Stimulated activated naive B cell treated with anti-CD40 and anti-IgM and Interleukin-4, amounts not matched to agents 10 μg/mL and 1 μg/mL and 100 μg/mL, for 72 hours (primary cell): ENCODE results near the gene SLC7A14.

Experiments
- ATAC-seq, 2 donors: fragments of 150-1000 bp; cut with Tn5 transposase; replicated peaks; 2 replicates each; pipeline ENCODE4 v1.10.0; 2021; ENCODE audit warnings: moderate library complexity in 1 of 2
- DNase-seq: peaks from one replicate; pipeline ENCODE4 v3.0.0; 2021
- H3K27ac Mint-ChIP-seq: one replicate; pipeline ENCODE4 v1.8.0; 2022; ENCODE audit warnings: mild to moderate bottlenecking, mixed read lengths
- H3K27me3 Mint-ChIP-seq, 2 donors: one replicate each; pipeline ENCODE4 v1.8.0; 2022; ENCODE audit warnings: mixed read lengths in 2 of 2
- H3K36me3 Mint-ChIP-seq, 2 donors: one replicate each; pipeline ENCODE4 v1.8.0; 2022; ENCODE audit warnings: mixed read lengths in 2 of 2, mild to moderate bottlenecking in 1 of 2
- H3K4me1 Mint-ChIP-seq, 2 donors: one replicate each; pipeline ENCODE4 v1.8.0; 2022; ENCODE audit warnings: mixed read lengths in 2 of 2, mild to moderate bottlenecking in 1 of 2
- H3K4me3 Mint-ChIP-seq, 2 donors: one replicate each; pipeline ENCODE4 v1.8.0; 2022; ENCODE audit warnings: mild to moderate bottlenecking in 2 of 2, mixed read lengths in 2 of 2, moderate library complexity in 1 of 2
- H3K9me3 Mint-ChIP-seq, 2 donors: one replicate each; pipeline ENCODE4 v1.8.0; 2022; ENCODE audit warnings: mixed read lengths in 2 of 2, mild to moderate bottlenecking in 1 of 2

The SLC7A14 gene

DNA sequence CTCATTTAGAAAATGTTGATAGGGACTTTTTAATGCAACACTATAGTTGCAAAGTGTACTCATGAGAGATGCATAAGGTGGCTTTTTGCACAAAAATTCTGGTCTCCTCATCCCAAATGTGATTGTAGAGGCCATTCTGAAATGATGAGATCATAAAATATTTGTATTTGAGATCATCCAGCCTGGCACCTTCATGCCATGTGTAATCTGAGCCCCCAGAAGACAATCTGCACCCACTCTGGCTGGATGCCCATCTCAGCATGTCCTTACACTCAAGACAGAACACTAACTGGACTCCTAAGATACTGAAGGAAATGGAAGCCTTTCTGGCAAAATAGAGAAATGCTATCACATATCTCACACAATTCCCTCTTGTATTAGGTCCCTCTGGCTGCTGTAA lies 49.2 kb downstream of the SLC7A14 start:
- H3K9me3 Mint-ChIP-seq = no peaks in the 10 kb centered on the region
- no peak for ATAC-seq
- no peaks in the 10 kb centered on the region for H3K4me1 Mint-ChIP-seq
- no peak overlapping the region for H3K4me3 Mint-ChIP-seq
- DNase-seq = no peak
- H3K27ac Mint-ChIP-seq = no peak overlapping the region
- H3K27me3 Mint-ChIP-seq = peaks cover 17 to 31% of the 10 kb centered on the region in 2 donors
- H3K36me3 Mint-ChIP-seq = no peaks in the 10 kb centered on the region

DNA sequence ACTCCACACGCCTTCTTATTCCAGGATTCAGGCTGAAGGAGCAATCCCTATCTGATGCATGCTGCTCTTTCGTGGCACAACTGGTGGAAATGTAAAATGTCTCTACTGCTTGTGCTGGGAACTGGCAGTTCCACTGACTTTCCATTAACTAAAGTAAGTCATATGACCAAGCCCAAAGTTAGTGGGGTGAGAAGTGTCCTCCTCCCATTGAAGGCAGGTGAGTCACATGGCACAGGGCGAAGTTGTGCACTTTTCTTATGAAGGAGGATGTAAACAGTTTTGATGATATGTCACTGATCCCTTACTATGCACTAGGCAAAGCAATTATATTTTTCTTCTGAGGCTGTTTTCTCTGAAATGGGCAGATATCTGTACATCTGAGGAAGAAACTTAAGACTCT lies 51.6 kb downstream of the SLC7A14 start:
- ATAC-seq (no peak), DNase-seq (no peak)
- H3K4me3 Mint-ChIP-seq = no peak overlapping the region
- H3K27me3 Mint-ChIP-seq = peaks cover 24 to 38% of the 10 kb centered on the region in 2 donors
- H3K36me3 Mint-ChIP-seq = no peaks in the 10 kb centered on the region
- no peak overlapping the region for H3K27ac Mint-ChIP-seq
- no peaks in the 10 kb centered on the region for H3K9me3 Mint-ChIP-seq
- H3K4me1 Mint-ChIP-seq = no peaks in the 10 kb centered on the region

DNA sequence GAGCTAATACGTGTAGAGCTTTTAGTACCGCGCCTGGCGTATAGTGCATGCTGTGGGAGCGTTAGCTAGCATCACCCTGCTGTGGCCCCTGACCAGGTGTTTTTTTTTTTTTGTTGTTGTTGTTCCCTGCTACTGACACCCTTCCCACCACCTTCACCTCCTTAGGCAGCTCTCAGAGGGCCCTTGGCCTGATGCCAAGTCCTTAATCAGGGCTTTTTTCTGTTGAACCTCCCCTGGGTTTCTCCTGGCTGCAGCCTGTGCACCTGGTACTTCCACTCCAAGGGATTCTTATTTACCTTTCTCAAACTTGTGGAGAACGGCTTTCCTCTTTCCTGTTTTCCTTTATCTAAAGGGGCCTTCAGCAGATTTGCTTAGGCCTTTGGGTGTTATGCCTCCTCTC lies 53.3 kb downstream of the SLC7A14 start:
- Mint-ChIP-seq H3K9me3 (no peaks in the 10 kb centered on the region), H3K4me3 (no peak overlapping the region), H3K27me3 (peaks cover 15 to 30% of the 10 kb centered on the region in 2 donors), H3K4me1 (no peaks in the 10 kb centered on the region), H3K27ac (no peak overlapping the region), H3K36me3 (no peaks in the 10 kb centered on the region)
- DNase-seq (no peak), ATAC-seq (no peak)

DNA sequence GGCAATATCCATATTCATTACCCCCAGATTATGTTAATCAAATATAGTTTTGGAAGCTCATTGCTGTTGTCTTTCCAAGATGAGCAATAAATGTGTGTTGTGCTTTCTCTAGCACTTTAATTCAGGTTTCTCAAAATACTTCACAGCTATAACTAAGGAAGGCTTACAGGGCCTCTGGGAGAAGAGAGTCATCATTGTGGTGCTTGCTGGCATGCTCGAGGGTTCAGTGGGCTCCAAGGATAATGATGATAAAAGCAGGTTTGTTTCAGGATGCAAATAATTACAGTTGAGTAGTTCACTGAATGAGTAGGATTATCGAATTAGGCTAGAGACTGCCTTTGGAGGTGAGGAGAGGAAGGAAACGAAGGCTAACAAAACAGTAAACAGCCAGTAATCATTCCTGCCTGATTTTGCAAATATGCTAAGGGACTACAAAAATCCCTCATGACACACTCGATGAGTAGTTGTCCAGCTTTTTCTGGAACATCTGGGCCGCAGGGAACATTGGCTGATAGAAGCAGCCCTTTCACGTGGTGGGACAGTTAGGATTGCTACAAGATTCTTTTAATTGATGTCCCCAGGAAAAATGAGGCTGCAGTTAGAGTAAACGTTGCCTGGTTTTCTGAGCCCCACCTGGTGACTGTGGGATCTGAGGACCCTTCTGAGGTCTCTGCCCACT lies 54.1 kb downstream of the SLC7A14 start:
- DNase-seq (no peak), ATAC-seq (no peak)
- Mint-ChIP-seq H3K36me3 (no peaks in the 10 kb centered on the region), H3K4me3 (no peak overlapping the region), H3K27ac (no peak overlapping the region), H3K9me3 (no peaks in the 10 kb centered on the region), H3K27me3 (peaks cover 9 to 24% of the 10 kb centered on the region in 2 donors), H3K4me1 (no peaks in the 10 kb centered on the region)

DNA sequence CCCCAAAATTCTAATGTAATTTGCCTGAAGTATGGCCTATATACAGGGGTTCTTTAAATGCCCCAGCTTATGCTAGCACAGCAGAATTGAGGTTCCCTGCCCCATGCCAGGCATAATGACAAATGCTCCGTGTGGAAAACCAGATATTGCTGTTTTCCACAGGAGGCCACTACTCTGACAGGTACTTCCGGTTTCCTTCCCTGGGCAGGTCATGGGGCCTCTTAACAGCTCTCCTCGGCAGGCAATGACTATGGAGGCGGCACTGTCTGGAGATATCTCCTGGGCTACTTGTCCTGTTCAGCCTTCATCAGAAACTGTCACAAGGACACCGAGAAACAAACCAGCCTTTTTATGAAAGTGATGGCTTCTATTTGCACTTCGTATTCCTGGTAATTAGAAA lies 54.8 kb downstream of the SLC7A14 start:
- Mint-ChIP-seq H3K27ac (no peak overlapping the region), H3K9me3 (no peaks in the 10 kb centered on the region), H3K27me3 (peaks cover 9 to 23% of the 10 kb centered on the region in 2 donors), H3K4me1 (no peaks in the 10 kb centered on the region), H3K4me3 (no peak overlapping the region), H3K36me3 (no peaks in the 10 kb centered on the region)
- DNase-seq (no peak), ATAC-seq (no peak)

DNA sequence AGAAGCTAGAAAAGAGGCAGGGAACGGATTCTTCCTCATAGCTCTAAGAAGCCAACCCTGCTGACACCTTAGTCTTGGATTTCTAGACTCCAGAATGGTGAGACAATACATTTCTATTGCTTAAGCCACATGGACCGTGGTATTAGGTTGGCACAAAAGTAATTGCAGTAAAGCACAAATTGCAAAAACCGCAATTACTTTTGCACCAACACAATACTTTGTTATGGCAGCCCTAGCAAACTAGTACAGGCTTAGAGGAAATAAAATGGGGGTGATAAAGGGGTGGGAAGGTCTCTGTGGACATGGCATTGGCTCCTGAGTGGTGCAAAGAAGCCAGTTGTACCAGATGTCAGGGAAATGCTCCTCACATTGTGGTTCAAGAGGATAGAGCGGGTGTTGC lies 56.0 kb downstream of the SLC7A14 start:
- ATAC-seq (no peak), DNase-seq (no peak)
- Mint-ChIP-seq H3K36me3 (no peaks in the 10 kb centered on the region), H3K27ac (no peak overlapping the region), H3K4me1 (no peaks in the 10 kb centered on the region), H3K27me3 (peaks cover 9 to 19% of the 10 kb centered on the region in 2 donors), H3K9me3 (no peaks in the 10 kb centered on the region), H3K4me3 (no peak overlapping the region)

DNA sequence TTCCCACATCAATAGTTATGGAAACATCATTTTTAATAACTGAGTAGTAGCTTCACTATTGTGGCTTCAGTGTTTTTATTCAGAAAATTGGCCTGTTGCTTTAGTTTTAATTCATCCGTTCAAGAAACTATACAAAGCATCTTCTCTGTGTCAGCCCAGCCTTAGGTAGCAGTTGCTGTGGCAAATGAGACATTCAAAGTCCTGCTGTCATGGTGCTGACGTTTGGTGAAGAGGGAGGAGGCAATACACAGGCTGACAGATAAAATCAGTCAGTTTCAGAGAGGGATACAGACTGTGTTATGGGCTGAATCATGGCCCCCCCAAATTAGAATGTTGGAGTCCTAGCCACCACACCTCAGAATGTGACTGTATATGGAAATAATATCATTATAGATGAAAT lies 56.5 kb downstream of the SLC7A14 start:
- no peak overlapping the region for H3K27ac Mint-ChIP-seq
- no peaks in the 10 kb centered on the region for H3K4me1 Mint-ChIP-seq
- no peak for ATAC-seq
- H3K27me3 Mint-ChIP-seq = peaks cover 9 to 18% of the 10 kb centered on the region in 2 donors
- DNase-seq = no peak
- H3K4me3 Mint-ChIP-seq = no peak overlapping the region
- H3K9me3 Mint-ChIP-seq = no peaks in the 10 kb centered on the region
- H3K36me3 Mint-ChIP-seq = no peaks in the 10 kb centered on the region

DNA sequence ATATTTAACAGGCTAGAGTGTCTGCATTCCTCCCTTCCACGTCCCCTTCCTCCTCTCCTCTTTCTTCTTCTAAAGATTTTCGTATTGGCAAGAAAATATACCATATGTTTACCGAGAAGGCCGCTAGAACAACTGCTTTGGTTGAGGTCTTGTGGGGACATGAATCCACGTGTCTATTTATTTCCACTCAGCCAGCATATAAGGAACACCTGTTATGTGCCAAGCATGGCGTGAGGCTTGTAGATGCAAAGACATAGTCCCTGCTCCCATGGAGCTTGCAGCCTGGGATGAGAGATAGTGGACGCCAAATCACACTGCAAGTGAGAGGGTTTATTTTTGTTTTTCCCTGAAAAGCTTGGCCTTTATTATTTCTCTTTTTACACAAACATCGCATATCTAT lies 57.1 kb downstream of the SLC7A14 start:
- peaks cover 9 to 18% of the 10 kb centered on the region in 2 donors for H3K27me3 Mint-ChIP-seq
- H3K27ac Mint-ChIP-seq = no peak overlapping the region
- H3K4me1 Mint-ChIP-seq = no peaks in the 10 kb centered on the region
- DNase-seq = no peak
- H3K9me3 Mint-ChIP-seq = no peaks in the 10 kb centered on the region
- ATAC-seq = no peak
- no peaks in the 10 kb centered on the region for H3K36me3 Mint-ChIP-seq
- no peak overlapping the region for H3K4me3 Mint-ChIP-seq

DNA sequence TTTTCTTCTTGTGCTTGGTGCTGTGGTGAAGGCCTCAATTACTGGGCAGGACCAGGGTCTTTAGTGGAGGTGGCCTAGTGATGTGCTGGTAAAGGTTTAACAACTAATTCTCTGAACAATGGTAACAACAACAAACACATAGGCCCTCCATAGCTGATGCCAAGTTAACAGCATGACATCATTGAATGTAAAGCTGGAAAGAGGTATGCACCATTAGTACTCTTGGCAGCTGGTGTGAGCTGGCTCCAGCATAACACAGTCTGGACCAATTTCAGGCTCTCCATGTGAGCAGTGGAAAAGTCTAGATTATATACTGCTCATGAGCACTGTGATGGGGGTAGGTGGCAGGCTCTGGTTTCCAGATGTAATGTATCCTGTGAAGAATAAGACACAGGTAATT lies 61.8 kb downstream of the SLC7A14 start:
- ATAC-seq (no peak), DNase-seq (no peak)
- peaks cover 0 to 4% of the 10 kb centered on the region in 2 donors for H3K27me3 Mint-ChIP-seq
- H3K36me3 Mint-ChIP-seq = no peaks in the 10 kb centered on the region
- H3K4me3 Mint-ChIP-seq = no peak overlapping the region
- peaks cover 2 to 6% of the 10 kb centered on the region in 2 donors for H3K4me1 Mint-ChIP-seq
- peaks cover 0 to 5% of the 10 kb centered on the region in 2 donors for H3K9me3 Mint-ChIP-seq
- H3K27ac Mint-ChIP-seq = no peak overlapping the region

DNA sequence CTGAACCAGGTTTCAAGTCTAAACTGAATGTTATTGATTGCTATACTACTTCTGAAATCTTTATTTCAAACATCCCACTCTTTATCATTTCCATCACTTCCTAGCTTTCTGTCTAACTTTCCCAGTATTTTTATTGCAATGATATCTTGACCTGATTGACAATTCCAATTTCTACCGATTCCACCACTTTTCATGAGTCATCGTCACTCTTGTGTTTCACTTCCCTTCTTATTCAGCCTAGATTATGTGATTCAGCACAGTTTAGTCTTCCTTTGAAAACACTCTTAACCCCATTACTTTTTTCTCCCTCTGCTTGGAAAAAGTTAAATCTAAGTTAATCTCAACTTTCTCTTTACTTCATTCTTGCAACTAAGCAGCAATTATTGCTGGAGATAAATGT lies 62.6 kb downstream of the SLC7A14 start:
- H3K9me3 Mint-ChIP-seq = peaks cover 0 to 5% of the 10 kb centered on the region in 2 donors
- DNase-seq (no peak), ATAC-seq (no peak)
- H3K27ac Mint-ChIP-seq = no peak overlapping the region
- peaks cover 6% of the 10 kb centered on the region in 2 donors for H3K27me3 Mint-ChIP-seq
- no peak overlapping the region for H3K4me3 Mint-ChIP-seq
- H3K36me3 Mint-ChIP-seq = no peaks in the 10 kb centered on the region
- H3K4me1 Mint-ChIP-seq = peaks cover 2 to 6% of the 10 kb centered on the region in 2 donors

DNA sequence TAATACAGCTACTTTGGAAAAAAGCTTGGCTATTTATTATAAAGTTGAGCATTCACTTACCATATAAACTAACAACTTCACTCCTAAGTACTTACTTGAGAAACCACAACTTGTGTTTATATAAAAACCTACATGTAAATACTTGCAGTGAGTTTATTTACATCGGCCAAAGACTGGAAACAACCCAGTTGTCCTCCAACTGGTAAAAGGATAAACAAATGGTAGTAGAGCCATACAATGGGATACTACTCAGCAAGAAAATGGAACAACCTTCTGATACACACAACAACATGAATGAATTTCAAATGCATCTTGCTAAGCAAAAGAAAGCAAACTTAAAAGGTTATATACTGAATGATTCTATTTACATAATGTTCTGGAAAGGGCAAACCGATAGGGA lies 63.7 kb downstream of the SLC7A14 start:
- Mint-ChIP-seq H3K27me3 (peaks cover 7 to 8% of the 10 kb centered on the region in 2 donors), H3K9me3 (peaks cover 0 to 5% of the 10 kb centered on the region in 2 donors), H3K4me1 (peaks cover 2 to 6% of the 10 kb centered on the region in 2 donors), H3K4me3 (no peak overlapping the region), H3K27ac (no peak overlapping the region), H3K36me3 (no peaks in the 10 kb centered on the region)
- no peak for ATAC-seq
- no peak for DNase-seq

DNA sequence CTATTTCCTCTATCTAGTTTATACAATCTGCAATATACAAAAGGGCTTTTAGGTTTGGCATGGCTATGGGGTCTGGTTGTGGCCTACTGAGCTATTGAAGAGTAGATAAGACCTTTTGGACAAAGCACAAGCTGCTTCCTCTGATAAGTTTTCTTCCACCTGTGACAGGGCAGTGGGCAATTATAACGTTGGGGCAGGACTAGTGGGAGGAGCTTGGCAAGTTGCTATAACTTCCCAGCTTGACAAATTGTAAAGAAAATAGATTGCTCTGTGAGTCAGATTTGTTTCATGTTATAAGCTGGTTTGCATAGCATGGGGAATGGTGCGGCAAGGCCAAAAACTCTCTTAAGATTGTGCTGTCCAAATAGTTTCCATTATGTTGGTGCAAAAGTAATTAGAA lies 64.9 kb downstream of the SLC7A14 start:
- H3K27ac Mint-ChIP-seq = no peak overlapping the region
- H3K27me3 Mint-ChIP-seq = peaks cover 7 to 11% of the 10 kb centered on the region in 2 donors
- ATAC-seq (no peak), DNase-seq (no peak)
- H3K4me1 Mint-ChIP-seq = peaks cover 2 to 6% of the 10 kb centered on the region in 2 donors
- H3K9me3 Mint-ChIP-seq = peaks cover 0 to 5% of the 10 kb centered on the region in 2 donors
- no peaks in the 10 kb centered on the region for H3K36me3 Mint-ChIP-seq
- H3K4me3 Mint-ChIP-seq = no peak overlapping the region

DNA sequence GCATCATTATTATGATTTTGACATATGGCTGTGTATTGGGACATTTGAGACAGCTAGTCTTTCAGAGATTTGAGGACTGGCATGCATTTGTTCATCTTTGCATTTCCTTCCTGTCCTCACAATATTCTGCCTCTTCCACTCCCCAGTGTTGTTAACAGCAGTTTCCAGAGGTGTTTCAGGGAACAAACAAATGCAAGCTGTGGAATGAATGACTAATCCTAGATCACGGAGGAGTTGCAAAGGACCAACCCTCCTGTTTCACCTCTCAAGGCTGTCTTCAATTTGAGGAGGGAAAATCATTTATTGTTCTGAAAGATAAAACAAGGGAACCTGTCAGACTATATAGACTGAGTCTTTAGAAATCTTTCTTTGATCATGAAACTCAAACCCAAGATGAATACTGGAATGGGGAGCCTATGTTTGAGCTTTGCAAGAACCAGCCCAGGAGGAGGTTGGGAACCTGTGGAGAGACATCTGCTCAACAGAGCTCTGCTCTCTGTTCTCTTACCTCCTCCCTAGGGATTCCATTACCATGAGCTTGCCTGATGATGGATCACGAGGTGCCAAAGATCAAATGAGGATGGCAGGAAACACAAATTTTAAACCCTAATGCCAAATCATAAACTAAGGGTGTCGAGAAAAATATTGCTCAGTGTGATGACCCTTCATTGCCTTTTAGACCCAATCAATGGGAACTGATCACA lies 68.5 kb downstream of the SLC7A14 start:
- no peak for ATAC-seq
- DNase-seq = no peak
- Mint-ChIP-seq H3K27me3 (peaks cover 13 to 17% of the 10 kb centered on the region in 2 donors), H3K4me1 (no peaks in the 10 kb centered on the region), H3K36me3 (no peaks in the 10 kb centered on the region), H3K9me3 (no peaks in the 10 kb centered on the region), H3K4me3 (no peak overlapping the region), H3K27ac (no peak overlapping the region)

DNA sequence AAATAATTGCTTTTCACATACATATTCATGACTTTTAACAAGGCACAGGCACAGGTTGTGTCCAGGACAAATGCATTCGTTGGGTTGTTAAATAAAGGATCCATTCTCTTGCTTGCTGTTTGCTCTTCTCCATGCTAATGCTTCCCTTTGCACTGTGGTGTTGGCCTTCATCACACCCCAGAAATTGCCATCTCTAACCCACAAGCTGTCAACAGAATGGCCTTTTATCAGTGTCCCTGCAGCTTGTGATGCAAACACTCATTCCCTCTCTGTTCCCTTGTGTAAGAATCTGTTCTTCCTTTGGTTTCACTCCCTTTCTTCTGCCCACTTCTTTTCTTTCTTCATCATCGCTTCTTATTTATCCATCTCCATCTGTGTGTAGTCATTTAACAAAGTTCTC lies 72.2 kb downstream of the SLC7A14 start:
- H3K27ac Mint-ChIP-seq = no peak overlapping the region

DNA sequence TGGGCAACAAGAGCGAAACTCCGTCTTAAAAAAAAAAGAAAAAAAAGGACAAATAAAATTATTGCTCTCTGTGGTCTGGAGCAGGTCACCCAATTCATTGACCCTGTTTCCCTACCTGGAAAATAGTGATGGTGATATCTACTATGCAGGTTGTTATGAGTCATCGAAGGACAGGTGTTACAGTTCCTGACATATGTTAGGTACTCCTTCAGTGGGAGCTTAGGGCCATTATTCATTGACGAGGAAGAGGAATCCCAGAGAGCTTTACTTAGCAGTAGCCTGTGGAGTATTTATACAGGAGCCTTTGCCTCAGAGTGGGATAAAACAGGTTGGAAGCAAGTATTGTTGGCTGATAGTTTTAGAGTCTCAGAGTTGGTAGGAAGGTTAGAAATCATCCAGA lies 74.5 kb downstream of the SLC7A14 start:
- H3K4me1 Mint-ChIP-seq = peaks cover 0 to 11% of the 10 kb centered on the region in 2 donors
- DNase-seq (no peak), ATAC-seq (no peak)
- no peaks in the 10 kb centered on the region for H3K36me3 Mint-ChIP-seq
- no peak overlapping the region for H3K4me3 Mint-ChIP-seq
- no peak overlapping the region for H3K27ac Mint-ChIP-seq
- H3K27me3 Mint-ChIP-seq = peaks cover 33 to 35% of the 10 kb centered on the region in 2 donors
- H3K9me3 Mint-ChIP-seq = no peaks in the 10 kb centered on the region

More for the DNA sequence above, 72.2 kb downstream of the SLC7A14 start:
- ATAC-seq (no peak), DNase-seq (no peak)
- no peaks in the 10 kb centered on the region for H3K4me1 Mint-ChIP-seq
- H3K4me3 Mint-ChIP-seq = no peak overlapping the region
- peaks cover 29 to 31% of the 10 kb centered on the region in 2 donors for H3K27me3 Mint-ChIP-seq
- no peaks in the 10 kb centered on the region for H3K9me3 Mint-ChIP-seq
- H3K36me3 Mint-ChIP-seq = no peaks in the 10 kb centered on the region
